ENCODE measurements around the gene GMDS.

Gene GMDS

DNA sequence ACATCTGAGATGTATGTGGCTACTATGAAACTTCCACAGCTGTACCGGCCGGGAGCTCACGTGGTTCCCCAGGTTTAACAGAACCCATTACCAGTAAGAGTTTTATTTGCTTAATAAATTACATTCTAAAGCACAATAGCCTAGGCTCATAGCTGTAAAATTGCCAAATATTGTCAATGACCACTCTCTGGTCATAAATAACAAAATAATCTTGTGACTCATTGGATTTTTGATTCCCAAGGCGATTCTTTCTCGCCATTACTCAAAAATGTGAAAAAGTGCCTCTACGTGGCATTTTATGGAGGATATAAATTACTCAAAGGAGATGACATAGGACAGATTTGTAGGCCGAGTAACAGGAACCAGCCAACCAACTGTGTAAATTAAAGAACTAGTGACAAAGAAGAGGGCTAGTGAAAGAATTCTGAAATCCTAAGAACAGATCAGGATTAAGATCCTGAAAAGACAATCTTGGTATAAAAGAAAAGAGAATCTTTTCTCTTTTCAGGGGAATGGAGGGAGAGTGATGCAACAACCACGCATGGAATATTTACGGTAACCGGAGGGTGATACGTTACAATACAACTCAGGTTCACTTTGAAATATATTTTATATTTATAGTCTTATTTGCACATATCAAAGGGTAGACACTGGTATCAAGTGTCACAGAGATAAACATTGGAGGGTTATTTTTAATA lies 436.0 kb downstream of the GMDS start:
- no peak for DNase-seq

DNA sequence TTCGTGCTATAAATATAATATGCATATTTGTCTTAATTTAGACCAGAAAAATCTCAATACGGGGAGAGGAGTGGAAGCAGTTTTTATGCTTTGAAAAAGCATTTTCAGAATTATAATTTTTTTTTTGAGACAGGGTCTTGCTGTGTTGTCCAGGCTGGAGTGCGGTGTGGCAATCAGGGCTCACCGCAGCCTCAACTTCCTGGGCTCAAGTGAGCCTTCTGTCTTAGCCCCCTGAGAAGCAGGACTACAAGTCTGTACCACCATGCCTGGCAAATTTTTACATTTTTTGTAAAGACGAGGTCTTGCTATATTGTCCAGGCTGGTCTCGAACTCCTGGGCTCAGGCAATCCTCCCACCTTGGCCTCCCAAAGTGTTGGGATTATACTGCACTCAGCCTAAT lies 438.5 kb downstream of the GMDS start:
- DNase-seq: no peak

DNA sequence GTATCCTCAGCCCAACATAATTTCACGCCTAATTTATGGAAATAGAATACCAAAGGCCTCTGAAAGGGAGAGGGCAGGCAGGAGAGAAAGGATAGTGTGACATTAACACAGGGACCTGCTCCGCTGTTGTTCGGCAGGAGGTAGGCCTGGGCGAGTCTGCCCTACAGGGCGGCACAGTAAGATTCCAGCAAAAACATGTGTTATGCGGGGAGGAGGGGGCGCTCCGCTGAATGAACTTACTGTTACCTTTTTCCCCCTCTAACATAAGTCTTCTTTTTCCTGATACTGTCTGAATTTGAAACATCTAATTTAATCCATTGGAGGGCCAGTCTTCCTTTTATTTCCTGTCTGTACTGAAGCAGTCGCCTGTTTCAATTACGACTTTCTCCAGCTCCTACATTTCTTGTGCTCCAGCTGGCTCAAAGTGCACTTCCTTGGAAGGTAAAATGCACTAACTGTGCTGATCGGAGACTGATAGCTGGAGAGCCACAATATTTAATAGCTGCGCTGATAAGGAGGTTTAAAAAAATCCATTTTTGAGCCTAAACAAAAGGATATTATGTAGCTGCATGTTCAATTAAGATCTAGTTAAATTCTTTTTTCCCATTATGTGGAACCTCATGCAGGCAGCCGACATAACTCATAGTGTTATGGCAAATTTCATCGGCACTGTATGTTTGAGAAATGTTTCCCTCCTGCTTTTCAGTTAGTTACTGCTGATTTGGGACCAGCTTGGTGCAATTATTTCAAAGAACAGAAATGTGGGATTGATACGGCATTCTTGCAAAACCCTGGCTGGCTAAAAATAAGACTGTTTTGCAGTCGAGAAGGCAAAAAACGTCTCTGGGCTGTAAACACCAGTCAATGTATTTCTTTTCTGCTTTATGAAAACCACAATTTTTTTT lies 442.7 kb downstream of the GMDS start:
- DNase-seq: no peak

DNA sequence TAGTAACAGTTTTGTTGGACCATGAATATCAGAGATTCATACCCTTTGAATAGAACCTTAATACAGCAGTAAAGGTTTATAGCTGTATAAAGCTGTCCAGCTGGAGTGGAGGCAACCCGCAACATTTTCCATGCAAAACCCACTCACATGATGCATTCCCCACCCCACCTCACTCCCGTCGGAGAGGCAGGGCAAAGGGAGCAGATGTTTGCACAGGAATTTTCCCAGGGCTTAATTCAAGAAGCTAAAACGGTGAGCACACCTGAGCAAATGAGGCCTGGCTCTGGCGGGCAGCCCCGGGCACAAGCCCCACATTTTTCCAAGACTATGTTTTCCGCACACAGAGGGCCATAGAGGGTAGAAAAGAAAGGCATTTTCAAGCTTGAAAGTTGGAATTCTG lies 444.0 kb downstream of the GMDS start:
- no peak for DNase-seq

DNA sequence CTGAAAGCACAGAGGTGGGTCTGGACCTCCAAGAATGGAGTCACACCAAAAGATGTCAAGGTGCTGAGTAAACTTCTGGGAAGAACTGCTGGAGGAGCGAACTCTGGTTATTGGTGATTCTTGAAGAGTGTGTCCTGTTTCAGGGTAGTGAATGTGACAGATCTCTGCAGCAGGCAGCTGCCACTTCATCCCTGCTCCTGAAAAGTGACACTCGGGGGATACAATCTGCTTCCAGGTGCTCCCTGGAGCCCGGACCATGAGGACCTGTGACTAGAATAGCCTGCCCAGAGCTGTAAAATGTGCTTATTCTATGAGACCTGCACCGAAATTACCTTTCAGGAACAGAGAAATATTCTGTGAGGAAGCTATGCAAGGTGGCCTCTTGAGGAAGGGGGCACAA lies 444.6 kb downstream of the GMDS start:
- DNase-seq: no peak

DNA sequence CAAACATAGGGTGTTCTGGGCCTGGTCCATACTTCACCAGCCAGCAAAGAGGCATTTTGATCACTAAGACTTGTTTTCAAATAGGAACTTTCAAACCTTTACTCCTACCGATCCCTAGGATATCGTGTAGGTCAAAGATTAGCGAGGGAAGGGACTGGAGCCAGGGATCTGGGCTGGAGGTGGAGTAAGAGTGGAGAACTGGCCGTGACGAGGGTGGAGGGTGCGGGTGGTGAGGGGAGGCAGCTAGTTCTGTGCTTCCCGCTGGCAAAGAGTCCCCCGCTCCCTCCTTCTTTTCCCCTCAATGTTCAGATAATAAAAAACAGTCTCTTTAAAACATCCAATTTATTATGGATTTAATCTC lies 446.5 kb downstream of the GMDS start:
- DNase-seq: no peak

DNA sequence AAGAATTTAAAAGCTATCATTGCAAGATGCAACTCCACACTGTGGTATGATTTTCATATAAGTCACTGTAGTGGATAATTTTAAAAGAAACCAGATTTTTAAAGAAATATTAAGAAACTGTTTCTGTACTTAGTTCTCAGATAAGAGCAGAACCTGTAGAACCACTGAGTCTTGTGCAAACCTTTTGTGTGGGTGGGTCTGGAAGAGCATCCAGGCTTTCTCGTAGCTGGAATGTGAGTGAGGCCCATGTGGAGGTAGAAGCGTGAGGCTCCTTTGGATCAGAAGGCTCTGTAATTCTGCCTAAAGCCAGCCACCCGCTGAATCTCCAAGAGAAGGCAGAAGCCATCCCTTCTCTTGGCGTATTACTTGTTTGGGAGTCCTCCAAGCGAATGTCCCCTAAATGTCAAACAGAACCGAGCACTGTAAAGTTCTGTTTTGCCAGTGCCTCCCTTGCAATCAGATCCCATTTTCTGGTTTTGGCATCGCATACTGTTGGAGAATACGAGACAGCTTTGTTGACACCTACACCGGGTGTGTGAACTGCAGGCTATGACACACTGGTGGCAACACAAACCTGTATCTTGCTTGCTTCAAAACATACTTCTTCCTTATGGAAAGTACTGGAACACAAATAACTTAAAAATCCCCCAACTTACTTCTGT lies 447.0 kb downstream of the GMDS start:
- DNase-seq: no peak

DNA sequence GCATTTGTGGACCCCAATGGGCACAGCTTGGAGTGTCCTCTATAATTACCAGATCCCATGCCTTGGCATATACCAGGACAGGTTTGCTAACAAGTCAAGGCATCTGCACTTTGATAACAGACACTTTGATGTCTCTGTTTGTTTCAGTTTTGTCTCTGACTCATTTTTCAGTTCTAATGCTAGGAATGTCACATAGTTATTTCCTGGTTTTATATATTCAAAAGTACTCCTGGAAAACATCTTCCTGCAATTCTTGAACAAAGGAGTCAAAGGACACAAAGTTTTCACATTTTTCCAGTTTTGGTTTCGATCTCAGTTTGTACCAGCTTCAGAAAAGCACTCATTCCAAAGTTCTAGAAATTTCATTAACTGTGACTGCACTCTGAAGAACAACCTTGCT lies 447.6 kb downstream of the GMDS start:
- DNase-seq: no peak

DNA sequence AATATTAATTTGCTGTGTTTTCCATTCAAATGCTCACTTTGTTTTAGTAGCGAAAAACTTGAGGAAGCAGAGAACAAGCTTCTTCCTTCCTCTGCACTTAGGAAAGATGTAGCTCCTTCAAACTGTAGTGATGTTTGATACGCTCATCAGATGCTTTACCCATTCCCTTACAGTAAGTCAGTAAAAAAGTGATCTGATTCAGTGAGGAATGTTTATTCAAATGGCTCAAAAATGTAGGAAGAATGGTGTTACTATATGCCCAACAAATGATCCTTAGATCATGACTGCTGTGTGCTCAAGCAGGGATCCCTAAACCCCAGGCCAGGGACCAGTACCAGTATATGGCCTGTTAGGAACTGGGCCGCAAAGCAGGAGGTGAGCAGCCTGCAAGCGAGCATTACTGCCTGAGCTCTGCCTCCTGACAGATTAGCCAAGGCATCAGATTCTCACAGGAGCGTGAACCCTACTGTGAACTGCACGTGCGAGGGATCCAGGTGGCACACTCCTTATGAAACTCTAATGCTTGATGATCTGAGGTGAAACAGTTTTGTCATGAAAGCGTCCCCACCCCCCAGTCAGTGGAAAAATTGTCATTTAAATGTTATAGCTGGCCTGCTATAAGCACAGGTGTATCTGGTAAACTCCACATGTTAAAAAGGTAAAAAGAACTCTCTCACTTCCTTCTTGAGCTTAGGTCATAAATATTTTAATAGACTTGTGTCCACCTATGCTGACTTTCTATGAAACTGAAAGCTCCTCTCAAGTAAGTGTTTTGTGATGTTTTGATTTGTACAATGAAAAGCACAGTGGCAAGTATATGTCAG lies 448.5 kb downstream of the GMDS start:
- DNase-seq: no peak

DNA sequence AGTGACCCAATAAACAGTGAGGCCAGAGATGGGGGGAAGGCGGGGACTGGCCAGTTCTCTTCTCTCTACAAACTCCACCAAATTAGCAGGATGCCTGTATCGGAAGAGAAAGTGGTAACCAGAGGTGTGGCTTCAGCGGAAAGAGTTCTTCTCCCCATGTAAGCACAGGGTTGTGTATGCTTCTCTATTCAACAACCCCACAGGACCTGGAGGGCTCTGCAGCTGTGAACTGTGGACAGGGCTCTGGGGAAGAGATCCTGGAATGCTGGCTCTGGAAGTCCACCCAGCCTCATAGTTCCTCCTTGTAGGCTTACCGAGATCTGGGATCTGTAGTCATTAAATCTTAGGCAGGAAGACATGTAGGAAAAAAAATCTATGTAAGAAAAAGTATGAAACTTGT lies 449.5 kb downstream of the GMDS start:
- DNase-seq: no peak

DNA sequence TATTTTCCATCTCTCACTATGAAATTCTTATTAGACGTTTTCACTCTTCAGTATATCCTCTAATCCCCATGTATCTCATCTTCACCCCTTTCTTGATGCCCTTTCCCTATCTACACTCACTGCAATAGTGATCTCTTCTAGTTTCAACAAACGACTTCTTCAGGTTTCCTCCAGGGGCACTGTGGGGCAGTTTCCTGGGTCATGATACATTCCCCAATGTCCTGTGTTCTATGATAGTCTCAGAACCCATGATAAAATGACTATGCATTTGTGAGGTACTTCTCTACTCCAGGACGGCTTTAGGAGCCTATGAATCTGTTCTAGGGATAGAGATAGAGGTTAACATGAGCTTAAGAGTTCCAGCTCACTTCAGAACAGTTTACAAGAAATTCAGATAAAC lies 452.4 kb downstream of the GMDS start:
- DNase-seq: no peak

DNA sequence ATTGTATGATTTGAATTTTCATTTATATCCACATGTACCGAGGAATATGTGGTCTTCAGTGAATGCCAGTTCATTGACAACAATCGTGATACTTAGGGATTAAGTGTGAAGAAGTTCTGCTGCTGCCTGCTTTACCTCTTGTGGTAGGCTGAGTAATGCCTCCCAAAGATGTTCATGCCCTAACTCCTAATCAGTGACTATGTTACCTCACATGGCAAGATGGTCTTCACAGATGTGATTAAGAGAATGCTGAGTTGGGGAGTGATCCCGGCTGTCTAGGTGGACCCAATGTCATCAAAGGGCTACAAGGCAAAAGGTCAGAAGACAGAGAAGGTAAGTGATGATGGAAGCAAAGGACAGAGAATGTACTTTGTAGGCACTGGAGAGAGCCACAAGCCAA lies 454.7 kb downstream of the GMDS start:
- no peak for DNase-seq

DNA sequence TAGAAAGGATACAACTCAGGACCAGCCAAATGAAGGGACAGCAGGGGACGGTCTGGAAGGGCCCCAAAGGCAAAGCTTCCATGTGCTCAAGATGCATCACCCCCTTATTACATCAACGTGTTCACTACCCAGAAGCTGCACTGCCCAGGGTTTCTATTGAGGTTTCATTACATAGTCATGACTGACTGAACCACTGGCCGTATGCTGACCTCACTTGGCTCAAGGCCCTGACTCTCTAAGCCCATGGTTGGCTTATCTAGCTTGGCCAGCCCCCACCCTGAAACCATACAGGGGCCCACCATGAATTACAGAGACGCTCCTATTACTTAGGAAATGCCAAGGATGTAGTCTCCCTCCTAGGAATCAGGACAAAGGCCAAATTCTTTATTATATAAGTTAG lies 456.3 kb downstream of the GMDS start:
- no peak for DNase-seq

DNA sequence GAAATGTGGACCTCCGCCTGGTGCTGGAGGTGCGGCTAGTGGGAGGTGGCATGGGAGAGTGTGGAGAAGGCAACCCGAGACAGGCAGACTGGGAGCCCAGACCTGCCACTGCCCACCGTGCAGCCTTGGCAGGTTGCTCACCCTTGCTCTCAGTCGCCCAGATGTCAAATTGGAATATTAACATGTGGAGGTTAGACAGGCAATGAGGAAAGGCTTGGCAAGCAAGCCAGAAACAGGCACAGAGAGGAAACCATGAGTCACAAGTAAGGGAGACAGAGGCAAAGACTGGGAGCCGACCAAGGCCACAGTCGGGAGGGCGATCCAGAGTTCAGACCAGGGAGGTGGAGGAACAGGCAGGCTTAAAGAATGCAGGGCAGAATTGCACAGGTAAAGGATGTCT lies 457.5 kb downstream of the GMDS start:
- no peak for DNase-seq

DNA sequence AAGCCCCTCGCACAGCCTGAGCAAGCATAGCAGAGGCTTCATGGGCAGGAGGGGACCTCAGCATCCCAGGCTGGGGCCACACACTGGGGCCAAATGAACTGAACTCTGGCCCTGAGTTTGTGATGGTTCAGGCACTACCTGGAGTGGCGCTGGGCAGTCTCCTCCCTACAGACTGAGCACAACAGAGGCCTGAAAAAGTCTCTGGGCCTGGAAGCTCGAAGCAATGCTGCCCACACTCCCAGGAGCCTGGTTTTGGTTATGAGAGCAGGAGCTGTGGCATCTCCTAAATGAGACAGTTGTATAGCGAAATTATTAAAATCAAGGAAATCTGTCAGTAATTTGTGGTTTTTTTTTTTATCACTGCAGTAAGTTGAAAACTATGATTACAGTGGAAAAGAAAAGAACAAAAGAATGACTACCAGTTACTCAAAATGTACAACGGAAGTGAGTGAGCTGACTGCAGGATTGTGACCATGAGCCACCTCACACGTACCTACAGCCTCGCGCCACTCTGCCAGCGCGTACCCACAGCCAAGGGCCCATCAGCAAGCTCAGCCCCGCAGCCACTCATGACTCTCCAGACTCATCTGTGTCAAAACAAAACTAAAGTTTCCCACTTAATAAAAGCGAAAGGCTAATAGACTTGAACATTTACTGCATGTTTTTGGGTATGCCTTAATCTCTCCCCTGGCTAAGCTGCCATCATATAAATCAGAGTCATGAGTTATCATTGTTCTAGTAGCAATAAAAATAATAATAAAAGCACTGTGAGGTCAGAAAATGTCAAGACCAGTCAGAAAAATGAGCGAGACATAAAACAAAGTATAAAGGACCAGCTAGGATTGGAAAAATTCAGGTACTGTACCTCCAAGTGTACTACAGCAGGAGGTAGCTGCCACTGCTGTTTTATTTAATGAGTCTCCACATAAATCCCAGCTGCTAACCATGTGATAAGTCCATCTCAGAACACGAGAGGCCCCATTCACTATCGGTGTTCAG lies 458.7 kb downstream of the GMDS start:
- no peak for DNase-seq

DNA sequence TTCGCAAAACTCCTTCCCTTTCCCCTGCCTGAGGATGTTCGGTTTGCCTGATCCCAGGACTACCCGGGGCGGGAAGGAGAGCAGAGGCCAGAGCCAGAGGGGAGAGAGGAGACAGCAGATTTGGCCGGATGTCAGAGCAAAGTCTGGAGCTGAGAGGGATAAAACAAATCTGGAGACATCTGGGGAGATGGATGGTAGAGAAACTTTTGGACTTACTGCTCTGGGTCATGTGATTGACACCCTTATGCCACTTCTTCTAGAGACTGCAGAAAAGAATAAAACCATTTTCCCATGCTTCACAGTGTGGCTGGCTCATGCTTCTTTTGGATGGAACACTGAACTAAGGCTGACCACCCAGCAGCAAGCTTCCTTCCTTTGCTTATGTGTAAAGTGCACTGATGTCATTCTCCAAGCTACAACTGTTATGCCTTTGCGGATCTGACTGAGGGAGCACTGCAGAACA lies 461.0 kb downstream of the GMDS start:
- no peak for DNase-seq

DNA sequence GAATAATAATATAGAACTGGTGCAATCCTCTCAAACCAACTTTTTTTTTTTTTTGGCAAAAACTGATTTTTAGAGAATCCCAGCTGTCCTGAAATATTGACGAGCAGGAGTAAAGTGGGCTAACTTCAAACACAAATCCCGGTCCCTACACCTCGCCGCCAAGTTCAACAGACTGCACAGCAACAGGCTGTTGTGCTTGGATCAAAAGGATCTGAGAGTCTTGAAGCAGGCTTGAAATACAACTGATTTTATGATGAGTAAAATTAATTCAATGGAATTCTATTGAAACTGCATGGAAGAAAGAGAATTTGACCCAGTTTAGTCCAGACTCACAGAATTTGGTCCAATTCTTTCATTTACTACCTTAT lies 463.6 kb downstream of the GMDS start:
- DNase-seq: no peak

DNA sequence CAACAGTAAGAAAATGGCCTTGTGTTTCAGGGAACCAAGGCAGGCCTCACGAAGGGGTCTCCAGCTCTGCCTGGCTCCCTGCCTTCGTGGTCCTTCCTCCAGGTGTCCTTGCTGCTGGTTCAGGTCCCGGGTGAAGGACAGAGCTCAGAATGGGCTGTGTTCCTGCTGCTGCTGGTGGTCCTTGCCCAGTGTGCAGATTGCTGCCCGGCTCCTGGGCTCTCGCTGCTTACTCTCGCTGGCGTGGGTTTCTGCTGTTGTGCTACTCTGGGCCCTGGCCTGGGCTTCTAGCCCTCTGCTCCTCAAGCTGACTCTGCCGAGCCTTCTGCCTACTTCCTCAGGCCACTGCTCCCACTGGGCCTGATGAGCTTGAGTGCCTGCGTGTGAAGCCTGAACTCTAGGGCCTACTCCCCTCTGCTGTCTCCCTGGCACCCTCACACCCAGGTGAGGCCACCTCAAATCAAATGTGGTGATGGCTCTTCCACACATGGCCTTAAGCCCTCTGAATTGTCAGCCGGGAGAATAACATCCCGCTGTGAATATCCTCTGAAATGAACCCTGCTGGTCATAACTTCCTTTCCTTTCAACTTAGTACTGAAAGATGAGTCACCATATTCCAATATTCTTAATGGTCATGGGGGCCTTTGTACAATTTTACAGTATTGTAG lies 464.1 kb downstream of the GMDS start:
- no peak for DNase-seq

DNA sequence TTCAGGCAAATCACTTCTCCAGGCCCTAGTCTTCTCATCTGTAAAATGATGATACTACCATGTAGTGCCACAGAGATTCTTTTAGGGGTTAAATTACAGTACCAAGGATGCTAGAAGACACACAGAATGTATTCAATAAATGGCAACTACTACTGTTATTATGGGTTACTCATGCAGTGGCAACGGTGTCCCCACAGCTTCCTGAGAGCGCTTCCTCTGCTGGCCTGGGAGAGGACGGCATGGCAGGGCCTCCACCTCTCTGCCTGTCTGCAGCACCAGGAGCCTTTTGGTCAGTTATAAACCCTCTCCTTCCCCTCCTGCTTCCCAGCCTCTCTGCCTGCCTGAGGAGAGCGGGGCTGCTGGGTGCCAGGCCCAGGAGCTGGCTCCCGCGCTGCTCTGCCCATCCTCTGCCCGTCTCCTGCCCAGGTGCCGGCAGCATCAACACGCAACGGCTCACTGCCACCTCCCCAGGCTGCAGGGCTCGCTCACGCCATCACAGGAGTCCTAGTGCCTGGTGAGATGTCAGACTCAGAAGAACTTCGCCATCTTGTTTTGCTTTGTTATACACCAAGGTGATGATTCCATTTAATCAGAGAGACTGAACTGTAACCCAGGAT lies 465.0 kb downstream of the GMDS start:
- no peak for DNase-seq

Data from nucleus accumbens (tissue), 56 donors.